IPS-15b (cell line): Measurements from ENCODE around the gene SLC22A5.

ENCODE experiments used
- H3K27me3 ChIP-seq: one replicate; pipeline ENCODE4 v1.6.1; 2013; ENCODE audit warnings: low read length; ENCODE audit not compliant: control insufficient read depth, insufficient read depth
- H3K36me3 ChIP-seq: one replicate; pipeline ENCODE4 v1.6.1; 2013; ENCODE audit warnings: low read length; ENCODE audit not compliant: control insufficient read depth, insufficient read depth
- H3K4me1 ChIP-seq: one replicate; pipeline ENCODE4 v1.6.1; 2013; ENCODE audit warnings: mild to moderate bottlenecking, low read length; ENCODE audit not compliant: control insufficient read depth, insufficient read depth
- H3K4me3 ChIP-seq: one replicate; pipeline ENCODE4 v1.5.1; 2013; ENCODE audit warnings: low read depth, low read length
- H3K9ac ChIP-seq: one replicate; pipeline ENCODE4 v1.6.1; 2013; ENCODE audit warnings: low read depth, mild to moderate bottlenecking, low read length
- H3K9me3 ChIP-seq: one replicate; pipeline ENCODE4 v1.6.1; 2013; ENCODE audit warnings: mild to moderate bottlenecking, low read length; ENCODE audit not compliant: control insufficient read depth, insufficient read depth

Gene SLC22A5

DNA sequence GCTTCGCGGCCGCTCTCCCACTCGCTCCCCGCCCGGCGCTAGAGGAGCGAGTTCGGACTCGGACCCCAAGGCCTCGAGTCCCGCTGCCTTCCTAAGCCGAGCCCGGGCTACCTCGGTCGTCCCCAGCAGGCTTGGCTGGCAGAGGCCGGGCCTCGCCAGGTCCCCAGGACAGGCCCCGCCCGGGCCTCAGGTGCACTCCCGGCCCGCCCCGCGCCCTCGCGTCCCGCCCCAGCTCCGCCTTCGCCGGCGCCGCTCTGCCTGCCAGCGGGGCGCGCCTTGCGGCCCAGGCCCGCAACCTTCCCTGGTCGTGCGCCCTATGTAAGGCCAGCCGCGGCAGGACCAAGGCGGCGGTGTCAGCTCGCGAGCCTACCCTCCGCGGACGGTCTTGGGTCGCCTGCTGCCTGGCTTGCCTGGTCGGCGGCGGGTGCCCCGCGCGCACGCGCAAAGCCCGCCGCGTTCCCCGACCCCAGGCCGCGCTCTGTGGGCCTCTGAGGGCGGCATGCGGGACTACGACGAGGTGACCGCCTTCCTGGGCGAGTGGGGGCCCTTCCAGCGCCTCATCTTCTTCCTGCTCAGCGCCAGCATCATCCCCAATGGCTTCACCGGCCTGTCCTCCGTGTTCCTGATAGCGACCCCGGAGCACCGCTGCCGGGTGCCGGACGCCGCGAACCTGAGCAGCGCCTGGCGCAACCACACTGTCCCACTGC lies at the start of gene SLC22A5:
Gene SLC22A5, plus strand, starts transcription at position 237 of the 707 bp plus-strand sequence. Its CDS starts 263 bp downstream, at position 500.
- H3K4me1 ChIP-seq, result peaks cover 4% of the 10 kb centered on the region
- H3K9ac ChIP-seq, result peak within 1 kb of the TSS; percentile 65
- H3K9me3 ChIP-seq, result no peaks in the 10 kb centered on the region
- H3K4me3 ChIP-seq, result peak within 1 kb of the TSS; percentile 65
- peaks cover 14% of the 10 kb centered on the region for H3K27me3 ChIP-seq
- peaks cover under 1% of the 10 kb centered on the region for H3K36me3 ChIP-seq

DNA sequence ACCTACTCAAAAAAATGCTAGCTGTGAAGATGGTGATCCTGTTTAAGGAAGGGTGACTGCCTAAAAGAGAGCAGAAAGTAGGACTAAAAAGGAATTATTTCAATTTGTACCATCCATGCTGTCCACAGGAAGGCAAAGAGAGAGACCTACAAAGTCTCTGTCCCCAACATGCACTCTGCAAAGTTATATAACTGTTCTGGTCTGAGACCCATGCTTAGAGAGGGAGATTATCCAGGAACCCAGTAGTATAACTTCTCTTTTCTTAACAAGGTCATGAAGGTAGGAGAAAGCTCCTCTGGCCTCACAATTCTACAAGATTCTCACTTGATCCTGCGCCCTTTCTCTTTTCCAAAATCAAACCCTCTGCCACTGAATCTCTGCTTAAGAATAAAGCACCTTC lies 49.5 kb upstream of the SLC22A5 start:
- Histone ChIP-seq H3K27me3 (no peaks in the 10 kb centered on the region), H3K36me3 (no peaks in the 10 kb centered on the region), H3K9me3 (no peaks in the 10 kb centered on the region), H3K9ac (no peak overlapping the region), H3K4me1 (peaks cover 10% of the 10 kb centered on the region), H3K4me3 (no peak overlapping the region)

DNA sequence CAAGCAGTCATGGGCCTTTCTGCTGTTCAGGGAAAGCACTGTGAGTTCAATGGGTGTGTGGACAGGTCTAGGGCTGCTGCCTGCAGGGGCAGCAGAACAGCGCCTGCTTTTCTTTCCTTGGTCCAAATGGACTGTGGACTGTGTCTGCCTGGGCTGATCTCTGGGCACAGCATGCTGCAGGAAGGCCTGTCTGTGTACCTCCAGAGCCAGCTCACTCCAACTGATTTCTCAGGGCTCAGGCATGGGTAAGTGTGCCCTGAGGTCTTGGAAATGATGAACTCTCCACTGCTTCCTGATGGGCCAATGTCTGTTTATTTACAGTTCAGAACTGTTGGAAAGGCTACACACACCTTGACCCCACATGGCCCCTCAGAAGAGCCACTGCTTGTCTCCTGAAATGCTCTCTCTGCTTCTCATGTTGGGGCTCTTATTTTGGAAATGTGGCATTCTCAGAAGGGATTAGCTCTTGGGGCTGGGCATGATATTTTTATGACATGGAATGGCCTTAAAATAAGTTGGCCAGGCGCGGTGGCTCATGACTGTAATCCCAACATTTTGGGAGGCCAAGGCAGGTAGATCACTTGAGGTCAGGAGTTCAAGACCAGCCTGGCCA lies 48.3 kb upstream of the SLC22A5 start:
- peaks cover 10% of the 10 kb centered on the region for H3K4me1 ChIP-seq
- H3K27me3 ChIP-seq, result no peaks in the 10 kb centered on the region
- no peak overlapping the region for H3K9ac ChIP-seq
- no peaks in the 10 kb centered on the region for H3K36me3 ChIP-seq
- no peak overlapping the region for H3K4me3 ChIP-seq
- no peaks in the 10 kb centered on the region for H3K9me3 ChIP-seq

DNA sequence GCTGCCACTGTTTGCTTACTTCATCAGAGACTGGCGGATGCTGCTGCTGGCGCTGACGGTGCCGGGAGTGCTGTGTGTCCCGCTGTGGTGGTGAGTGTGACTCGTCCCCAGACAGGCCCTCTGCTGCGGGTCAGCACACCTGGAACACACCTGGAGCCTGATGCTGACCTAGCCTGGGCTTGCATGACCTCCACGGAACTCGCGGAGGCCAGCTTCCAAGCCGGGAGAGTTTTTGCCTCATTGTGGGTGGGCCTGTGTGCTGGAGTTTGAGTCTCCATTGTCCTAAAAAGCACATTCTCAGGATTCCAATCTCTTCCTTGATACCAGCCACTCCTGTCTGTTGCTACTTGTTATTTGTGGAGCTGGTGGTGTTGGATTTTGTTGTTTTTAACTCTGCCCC lies 47.2 kb upstream of the SLC22A5 start:
- Histone ChIP-seq H3K9ac (no peak overlapping the region), H3K36me3 (no peaks in the 10 kb centered on the region), H3K9me3 (no peaks in the 10 kb centered on the region)

GRCh38 chr5:132323202-132323601 lies 46.3 kb upstream of the SLC22A5 start:
- no peak overlapping the region for H3K9ac ChIP-seq
- peaks cover 10% of the 10 kb centered on the region for H3K4me1 ChIP-seq
- no peaks in the 10 kb centered on the region for H3K36me3 ChIP-seq
- H3K4me3 ChIP-seq, result no peak overlapping the region
- H3K9me3 ChIP-seq, result no peaks in the 10 kb centered on the region
- H3K27me3 ChIP-seq, result no peaks in the 10 kb centered on the region

More for the DNA sequence above, 47.2 kb upstream of the SLC22A5 start:
- peaks cover 10% of the 10 kb centered on the region for H3K4me1 ChIP-seq
- no peak overlapping the region for H3K4me3 ChIP-seq
- no peaks in the 10 kb centered on the region for H3K27me3 ChIP-seq

DNA sequence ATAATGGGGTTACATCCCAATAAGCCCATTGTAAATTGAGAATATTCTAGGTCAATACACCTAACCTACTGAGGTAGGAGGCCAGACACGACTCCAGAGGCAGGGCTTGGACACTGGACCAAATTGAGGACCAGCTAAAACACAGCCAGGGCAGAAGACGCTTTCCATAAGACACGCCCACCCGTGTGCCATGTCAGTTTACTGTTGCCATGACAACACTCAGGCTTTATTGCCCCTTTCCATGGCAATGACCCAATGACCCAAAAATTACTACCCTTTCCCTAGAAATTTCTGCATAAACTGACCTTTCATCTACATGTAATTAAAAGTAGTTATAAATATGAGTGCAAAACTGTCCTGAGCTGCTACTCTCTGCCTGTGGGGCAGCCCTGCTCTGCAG lies 43.8 kb upstream of the SLC22A5 start:
- H3K4me1 ChIP-seq, result peaks cover 10% of the 10 kb centered on the region
- no peaks in the 10 kb centered on the region for H3K27me3 ChIP-seq
- H3K9ac ChIP-seq, result no peak overlapping the region
- H3K36me3 ChIP-seq, result no peaks in the 10 kb centered on the region
- no peaks in the 10 kb centered on the region for H3K9me3 ChIP-seq
- H3K4me3 ChIP-seq, result no peak overlapping the region

DNA sequence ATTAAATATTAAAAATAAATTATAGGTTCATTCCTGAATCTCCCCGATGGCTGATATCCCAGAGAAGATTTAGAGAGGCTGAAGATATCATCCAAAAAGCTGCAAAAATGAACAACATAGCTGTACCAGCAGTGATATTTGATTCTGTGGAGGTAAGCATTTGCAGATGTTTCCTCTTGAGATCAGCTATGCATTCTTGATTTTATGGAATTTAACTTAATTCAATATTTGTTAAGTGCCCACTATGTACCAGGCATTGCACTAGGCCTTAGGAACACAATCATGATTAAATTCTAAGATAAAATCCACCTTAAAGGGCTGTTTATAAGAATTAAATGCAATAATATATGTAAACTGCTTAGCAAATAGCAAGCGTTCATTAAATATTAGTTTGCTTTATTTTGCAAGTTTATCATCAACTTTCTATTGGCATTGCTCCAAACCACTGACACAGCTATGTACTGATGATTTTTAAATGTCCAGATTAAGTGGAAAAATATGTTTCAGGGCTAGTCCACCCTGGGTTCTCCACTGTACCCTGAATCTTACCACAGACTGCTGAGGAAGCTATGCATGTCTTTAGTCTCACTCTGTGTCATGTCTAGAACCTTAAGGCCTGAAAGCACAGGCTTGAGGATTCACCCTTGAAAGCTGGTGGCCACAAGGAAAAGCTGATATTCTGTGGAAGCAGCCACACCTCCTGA lies 42.1 kb upstream of the SLC22A5 start:
- Histone ChIP-seq H3K27me3 (no peaks in the 10 kb centered on the region), H3K9me3 (no peaks in the 10 kb centered on the region), H3K36me3 (no peaks in the 10 kb centered on the region), H3K9ac (no peak overlapping the region), H3K4me1 (peaks cover 5% of the 10 kb centered on the region), H3K4me3 (no peak overlapping the region)

DNA sequence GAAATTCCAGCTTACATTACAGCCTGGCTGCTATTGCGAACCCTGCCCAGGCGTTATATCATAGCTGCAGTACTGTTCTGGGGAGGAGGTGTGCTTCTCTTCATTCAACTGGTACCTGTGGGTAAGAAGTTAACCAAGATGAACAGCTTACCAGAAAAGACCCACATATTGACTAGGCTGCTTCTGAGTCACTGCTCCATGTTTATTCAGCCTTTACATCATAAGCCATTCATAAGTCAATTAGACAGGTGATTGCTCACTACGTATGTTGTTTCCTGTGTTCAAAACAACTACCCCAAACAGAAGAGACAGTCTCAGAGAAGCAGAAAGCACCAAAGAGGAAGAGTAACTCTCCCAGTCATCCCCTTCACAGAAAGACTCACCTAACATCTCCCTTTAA lies 34.7 kb upstream of the SLC22A5 start:
- Histone ChIP-seq H3K27me3 (no peaks in the 10 kb centered on the region), H3K9me3 (no peaks in the 10 kb centered on the region), H3K36me3 (no peaks in the 10 kb centered on the region), H3K9ac (no peak overlapping the region), H3K4me3 (no peak overlapping the region), H3K4me1 (peaks cover 2% of the 10 kb centered on the region)

DNA sequence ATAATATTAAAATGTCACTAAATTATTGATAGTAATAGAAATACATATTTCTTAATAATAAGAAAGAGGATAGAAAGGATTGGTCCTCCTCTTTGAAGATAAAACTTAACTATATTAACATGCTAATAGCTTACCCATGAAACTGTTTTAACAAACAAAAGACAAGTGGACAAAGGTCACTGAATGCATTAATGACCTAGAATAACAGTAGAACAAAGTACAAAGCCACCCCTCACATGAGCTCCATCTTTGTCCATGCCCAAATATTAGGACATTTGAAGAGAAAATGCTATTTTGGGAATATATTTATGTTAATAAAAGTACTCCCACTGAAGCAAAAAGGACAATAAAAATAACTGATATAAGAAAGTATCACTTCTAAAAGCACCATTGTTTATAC lies 34.1 kb upstream of the SLC22A5 start:
- no peak overlapping the region for H3K9ac ChIP-seq
- no peaks in the 10 kb centered on the region for H3K36me3 ChIP-seq
- no peak overlapping the region for H3K4me3 ChIP-seq
- no peaks in the 10 kb centered on the region for H3K9me3 ChIP-seq
- peaks cover 2% of the 10 kb centered on the region for H3K4me1 ChIP-seq
- H3K27me3 ChIP-seq, result no peaks in the 10 kb centered on the region

GRCh38 chr5:132339502-132339901 lies 30.0 kb upstream of the SLC22A5 start:
- Histone ChIP-seq H3K9me3 (no peaks in the 10 kb centered on the region), H3K4me1 (peaks cover 2% of the 10 kb centered on the region), H3K36me3 (no peaks in the 10 kb centered on the region), H3K9ac (no peak overlapping the region), H3K27me3 (no peaks in the 10 kb centered on the region), H3K4me3 (no peak overlapping the region)

- Histone ChIP-seq H3K9ac (no peak overlapping the region), H3K4me1 (no peaks in the 10 kb centered on the region), H3K9me3 (no peaks in the 10 kb centered on the region), H3K4me3 (no peak overlapping the region), H3K36me3 (no peaks in the 10 kb centered on the region), H3K27me3 (no peaks in the 10 kb centered on the region)
These were observed 27.0 kb upstream of the SLC22A5 start for GRCh38 chr5:132342291-132343180.
